HG02938 (cell line): ENCODE results near the gene C22orf23.

ENCODE experiments used
- ATAC-seq: cut with Tn5 transposase; IDR thresholded peaks from one replicate; pipeline ENCODE4 v1.9.1; 2021; ENCODE audit warnings: mild to moderate bottlenecking, moderate library complexity; ENCODE audit not compliant: unreplicated experiment

The C22orf23 gene

GRCh38 chr22:37926771-37927636 is 26.4 kb downstream of the C22orf23 start:
- no peak for ATAC-seq

- no peak for ATAC-seq
Measured at GRCh38 chr22:37926358-37926757, 27.0 kb downstream of the C22orf23 start.

- ATAC-seq: no peak
Measured at GRCh38 chr22:37925767-37926166, 27.6 kb downstream of the C22orf23 start.

- ATAC-seq: no peak
Measured at GRCh38 chr22:37925330-37925729, 28.1 kb downstream of the C22orf23 start.

- ATAC-seq: no peak
Measured at GRCh38 chr22:37924386-37925065, 28.9 kb downstream of the C22orf23 start.

- no peak for ATAC-seq
Measured at GRCh38 chr22:37923927-37924326, 29.5 kb downstream of the C22orf23 start.

GRCh38 chr22:37922191-37922590 is 31.2 kb downstream of the C22orf23 start:
- no peak for ATAC-seq

GRCh38 chr22:37920126-37920525 is 33.3 kb downstream of the C22orf23 start:
- no peak for ATAC-seq

GRCh38 chr22:37918580-37919270 is 34.7 kb downstream of the C22orf23 start:
- ATAC-seq: no peak

- ATAC-seq: no peak
Measured at GRCh38 chr22:37917874-37918548, 35.4 kb downstream of the C22orf23 start.

GRCh38 chr22:37916311-37916710 is 37.1 kb downstream of the C22orf23 start:
- no peak for ATAC-seq

GRCh38 chr22:37913233-37913721 is 40.1 kb downstream of the C22orf23 start:
- ATAC-seq: no peak

- ATAC-seq: no peak
Measured at GRCh38 chr22:37912171-37912570, 41.2 kb downstream of the C22orf23 start.

- ATAC-seq: no peak
Measured at GRCh38 chr22:37911697-37912096, 41.7 kb downstream of the C22orf23 start.

GRCh38 chr22:37910890-37911672 is 42.3 kb downstream of the C22orf23 start:
- no peak for ATAC-seq

GRCh38 chr22:37909766-37910165 is 43.6 kb downstream of the C22orf23 start:
- ATAC-seq: no peak

- no peak for ATAC-seq
Measured at GRCh38 chr22:37907036-37907954, 46.1 kb downstream of the C22orf23 start.

GRCh38 chr22:37906364-37907008 is 46.9 kb downstream of the C22orf23 start:
- ATAC-seq: peak; percentile 18
